Activated gamma-delta T cell (primary cell): Measurements from ENCODE around the gene BCAS1.

Experiments
- DNase-seq: peaks from one replicate; lab custom pipeline; 2025; lab: John Stamatoyannopoulos, UW
- total RNA-seq, 2 donors: gene quantifications; one replicate each; lab custom pipeline; 2026; lab: John Stamatoyannopoulos, UW

BCAS1 gene
- total RNA-seq = 0 to 0.44 reads per million in 2 donors

GRCh38 chr20:54070187-54070987 lies at the start of gene BCAS1:
Gene BCAS1, minus strand, starts transcription at chr20:54070594. Its CDS starts 11,876 bp downstream, at chr20:54058718.
- no peak for DNase-seq

- DNase-seq = no peak
Observed at GRCh38 chr20:54119744-54120143, 49.4 kb upstream of the BCAS1 start.

GRCh38 chr20:54118220-54119001 lies 48.0 kb upstream of the BCAS1 start:
- no peak for DNase-seq

GRCh38 chr20:54116550-54117235 lies 46.3 kb upstream of the BCAS1 start:
- no peak for DNase-seq

GRCh38 chr20:54115172-54115854 lies 44.9 kb upstream of the BCAS1 start:
- DNase-seq = no peak

- no peak for DNase-seq
Observed at GRCh38 chr20:54114109-54114508, 43.7 kb upstream of the BCAS1 start.

GRCh38 chr20:54113566-54113965 lies 43.2 kb upstream of the BCAS1 start:
- no peak for DNase-seq

- DNase-seq = no peak
Observed at GRCh38 chr20:54112221-54112884, 42.0 kb upstream of the BCAS1 start.

GRCh38 chr20:54111460-54111859 lies 41.1 kb upstream of the BCAS1 start:
- DNase-seq = no peak

GRCh38 chr20:54110457-54110856 lies 40.1 kb upstream of the BCAS1 start:
- DNase-seq = no peak

- no peak for DNase-seq
Observed at GRCh38 chr20:54110041-54110440, 39.6 kb upstream of the BCAS1 start.

- DNase-seq = no peak
Observed at GRCh38 chr20:54108817-54109216, 38.4 kb upstream of the BCAS1 start.

- no peak for DNase-seq
Observed at GRCh38 chr20:54108326-54108642, 37.9 kb upstream of the BCAS1 start.

- no peak for DNase-seq
Observed at GRCh38 chr20:54107600-54108325, 37.4 kb upstream of the BCAS1 start.

- no peak for DNase-seq
Observed at GRCh38 chr20:54107181-54107580, 36.8 kb upstream of the BCAS1 start.

- DNase-seq = no peak
Observed at GRCh38 chr20:54106162-54106561, 35.8 kb upstream of the BCAS1 start.

GRCh38 chr20:54105653-54106052 lies 35.3 kb upstream of the BCAS1 start:
- DNase-seq = no peak

GRCh38 chr20:54104781-54105180 lies 34.4 kb upstream of the BCAS1 start:
- DNase-seq = no peak

GRCh38 chr20:54103762-54104600 lies 33.6 kb upstream of the BCAS1 start:
- DNase-seq = no peak
